Stomach smooth muscle (tissue), 2 donors: Measurements from ENCODE around the gene LTF.
"Not testable (repeated sequence)": the region's sequence is repeated elsewhere in the genome, so short reads cannot be mapped to it uniquely, and the experiment has no call there.

Source experiments
- H3K27ac ChIP-seq: one replicate; pipeline ENCODE4 v1.7.0; 2013; ENCODE audit warnings: mild to moderate bottlenecking, low read length, inconsistent platforms
- H3K27me3 ChIP-seq, 2 donors: one replicate each; pipeline ENCODE4 v1.7.0; 2013; ENCODE audit warnings: low read length in 2 of 2; ENCODE audit not compliant: insufficient read depth in 2 of 2, control insufficient read depth in 1 of 2
- H3K36me3 ChIP-seq, 2 donors: one replicate each; pipeline ENCODE4 v1.7.0; 2013; ENCODE audit warnings: low read length in 2 of 2; ENCODE audit not compliant: control insufficient read depth in 2 of 2, insufficient read depth in 2 of 2
- H3K4me1 ChIP-seq: one replicate; pipeline ENCODE4 v1.7.0; 2013; ENCODE audit warnings: low read length; ENCODE audit not compliant: control insufficient read depth, insufficient read depth
- H3K4me3 ChIP-seq, 2 donors: one replicate each; pipeline ENCODE4 v1.7.0; 2013; ENCODE audit warnings: low read length in 2 of 2
- H3K9ac ChIP-seq, 2 donors: one replicate each; pipeline ENCODE4 v1.7.0; 2013; ENCODE audit warnings: low read length in 2 of 2, mild to moderate bottlenecking in 1 of 2
- H3K9me3 ChIP-seq, 2 donors: one replicate each; pipeline ENCODE4 v1.7.0; 2013; ENCODE audit warnings: low read length in 2 of 2; ENCODE audit not compliant: control insufficient read depth in 2 of 2
- donor health status: healthy.
- donor health status: Pancreatic carcinoma.

LTF gene

GRCh38 chr3:46440531-46441294 is 24.0 kb downstream of the LTF start:
- no peaks in the 10 kb centered on the region for H3K9me3 ChIP-seq
- no peak overlapping the region for H3K9ac ChIP-seq
- no peak overlapping the region for H3K27ac ChIP-seq
- H3K4me1 ChIP-seq = no peaks in the 10 kb centered on the region
- H3K4me3 ChIP-seq = no peak overlapping the region
- no peaks in the 10 kb centered on the region for H3K27me3 ChIP-seq
- no peaks in the 10 kb centered on the region for H3K36me3 ChIP-seq

- Histone ChIP-seq H3K4me1 (no peaks in the 10 kb centered on the region), H3K27me3 (no peaks in the 10 kb centered on the region), H3K36me3 (no peaks in the 10 kb centered on the region), H3K27ac (no peak overlapping the region), H3K9me3 (no peaks in the 10 kb centered on the region), H3K9ac (no peak overlapping the region), H3K4me3 (no peak overlapping the region)
Measured at GRCh38 chr3:46438831-46439230, 25.9 kb downstream of the LTF start.

GRCh38 chr3:46435081-46435726 is 29.5 kb downstream of the LTF start:
- no peaks in the 10 kb centered on the region for H3K4me1 ChIP-seq
- H3K9me3 ChIP-seq = no peaks in the 10 kb centered on the region
- H3K36me3 ChIP-seq = no peaks in the 10 kb centered on the region
- H3K9ac ChIP-seq = no peak overlapping the region
- H3K27ac ChIP-seq = no peak overlapping the region
- H3K27me3 ChIP-seq = no peaks in the 10 kb centered on the region
- H3K4me3 ChIP-seq = no peak overlapping the region

GRCh38 chr3:46433841-46434240 is 30.9 kb downstream of the LTF start:
- no peak overlapping the region for H3K27ac ChIP-seq
- H3K4me1 ChIP-seq = no peaks in the 10 kb centered on the region
- H3K9ac ChIP-seq = no peak overlapping the region
- H3K27me3 ChIP-seq = no peaks in the 10 kb centered on the region
- H3K4me3 ChIP-seq = no peak overlapping the region
- no peaks in the 10 kb centered on the region for H3K9me3 ChIP-seq
- no peaks in the 10 kb centered on the region for H3K36me3 ChIP-seq

GRCh38 chr3:46433118-46433517 is 31.6 kb downstream of the LTF start:
- not testable (repeated sequence) for H3K27ac ChIP-seq, H3K27me3 ChIP-seq, H3K4me3 ChIP-seq, H3K36me3 ChIP-seq, H3K9ac ChIP-seq, H3K9me3 ChIP-seq, H3K4me1 ChIP-seq

GRCh38 chr3:46431905-46432304 is 32.8 kb downstream of the LTF start:
- not testable (repeated sequence) for H3K9me3 ChIP-seq, H3K4me1 ChIP-seq, H3K4me3 ChIP-seq, H3K27ac ChIP-seq, H3K27me3 ChIP-seq, H3K9ac ChIP-seq, H3K36me3 ChIP-seq

- H3K36me3 ChIP-seq, H3K9me3 ChIP-seq, H3K4me3 ChIP-seq, H3K27ac ChIP-seq, H3K9ac ChIP-seq, H3K27me3 ChIP-seq, H3K4me1 ChIP-seq: not testable (repeated sequence)
Measured at GRCh38 chr3:46430879-46431278, 33.8 kb downstream of the LTF start.

- H3K9me3 ChIP-seq = no peaks in the 10 kb centered on the region
- no peak overlapping the region for H3K9ac ChIP-seq
- H3K4me3 ChIP-seq = no peak overlapping the region
- H3K27me3 ChIP-seq = no peaks in the 10 kb centered on the region
- no peak overlapping the region for H3K27ac ChIP-seq
- H3K36me3 ChIP-seq = no peaks in the 10 kb centered on the region
- H3K4me1 ChIP-seq = no peaks in the 10 kb centered on the region
Measured at GRCh38 chr3:46429671-46430070, 35.0 kb downstream of the LTF start.

- Histone ChIP-seq H3K27me3 (no peaks in the 10 kb centered on the region), H3K9ac (no peak overlapping the region), H3K4me1 (no peaks in the 10 kb centered on the region), H3K4me3 (no peak overlapping the region), H3K9me3 (no peaks in the 10 kb centered on the region), H3K27ac (no peak overlapping the region), H3K36me3 (no peaks in the 10 kb centered on the region)
Measured at GRCh38 chr3:46429250-46429649, 35.5 kb downstream of the LTF start.

- Histone ChIP-seq H3K27me3 (no peaks in the 10 kb centered on the region), H3K27ac (no peak overlapping the region), H3K9ac (no peak overlapping the region), H3K4me3 (no peak overlapping the region), H3K36me3 (no peaks in the 10 kb centered on the region), H3K9me3 (no peaks in the 10 kb centered on the region), H3K4me1 (no peaks in the 10 kb centered on the region)
Measured at GRCh38 chr3:46427916-46428833, 36.5 kb downstream of the LTF start.
